Measurements from ENCODE around the gene PABPN1L. TPM values are rescaled to one million over a fixed set of nuclear protein-coding genes. Genes with fewer than 3 reads are reported as not detected.

PABPN1L gene
- total and polyA plus RNA-seq, 2 donors (not counting 3 experiments of a cell fraction or from before 2014, with no cell fraction given) = not detected

GRCh38 chr16:88886845-88887521 is 20.5 kb upstream of the PABPN1L start:
- POLR2A ChIA-PET = no interaction called here
- no peak for TF ChIP-seq POLR2AphosphoS5 (IDR thresholded peaks at IDR 0.05; ENCODE audit: insufficient read depth, low read depth, low read length)
- TF ChIP-seq JUN (IDR thresholded peaks at IDR 0.05; ENCODE audit: borderline replicate concordance, insufficient read depth, insufficient read length, low read depth) = no peak
- TF ChIP-seq MAX (IDR thresholded peaks at IDR 0.05; ENCODE audit: insufficient read depth, insufficient read length) = no peak
- TF ChIP-seq GATA2 (IDR thresholded peaks at IDR 0.05; ENCODE audit: insufficient read depth, insufficient read length, low read depth, low read length) = no peak
- no peak for TF ChIP-seq MYC (IDR thresholded peaks at IDR 0.05; ENCODE audit: low read depth, low read length)
- no peak for TF ChIP-seq POLR2A (IDR thresholded peaks at IDR 0.05; ENCODE audit: low read depth, low read length)
- no peak for TF ChIP-seq CTCF (IDR thresholded peaks at IDR 0.05; ENCODE audit: extremely low read depth in 1 of 2, insufficient read depth in 1 of 2, low read depth in 1 of 2, low read length in 2 of 2)
- TF ChIP-seq FOS (IDR thresholded peaks at IDR 0.05; ENCODE audit: borderline replicate concordance, insufficient read depth, low read length) = no peak
- TF ChIP-seq EZH2 (IDR thresholded peaks at IDR 0.05; ENCODE audit: borderline replicate concordance, low read depth, low read length, severe bottlenecking) = no peak
- no peaks in the 10 kb centered on the region for H3K36me3 ChIP-seq (ENCODE audit: control insufficient read depth in 2 of 2, extremely low read depth in 1 of 2, insufficient read depth in 2 of 2, low read length in 2 of 2)
- no peaks in the 10 kb centered on the region for H3K9me3 ChIP-seq (replicated peaks; ENCODE audit: control insufficient read depth, insufficient read depth, low read length)
- H3K4me2 ChIP-seq (ENCODE audit: insufficient read depth, low read length) = no peak overlapping the region
- no peaks in the 10 kb centered on the region for H3K79me2 ChIP-seq (ENCODE audit: control insufficient read depth, insufficient read depth, low read length)
- CTCF ChIA-PET = interaction anchor here (1.2 kb wide), 1 partner anchor 19 kb away, joined by 3 read pairs; no protein-coding TSS in a partner anchor
- H2AFZ ChIP-seq (ENCODE audit: low read depth, low read length) = no peak overlapping the region
- H3K27me3 ChIP-seq (ENCODE audit: control insufficient read depth in 2 of 2, insufficient read depth in 2 of 2, low read length in 2 of 2) = no peaks in the 10 kb centered on the region
- BruUV-seq (replicated peaks) = no TSS peak
- H3K4me1 ChIP-seq (ENCODE audit: control insufficient read depth, extremely low read depth, insufficient read depth, low read length) = no peaks in the 10 kb centered on the region
- H3K9ac ChIP-seq (replicated peaks; ENCODE audit: extremely low read depth, insufficient read depth, low read length) = no peak overlapping the region
- DNase-seq (ENCODE audit: low read depth, low spot score) (no peak), FAIRE-seq (no peak)
- H3K4me3 ChIP-seq (replicated peaks in 1 of 3; ENCODE audit: insufficient read depth in 1 of 3, low read depth in 1 of 3, low read length in 3 of 3) = no peak overlapping the region
- intact Hi-C loops (cut with micrococcal nuclease) (no loop called here), dilution Hi-C loops (cut with MboI; ENCODE audit: extremely low pct_ligation_motif_present, low sequenced_read_pairs) (no loop called here)
- no peaks in the 10 kb centered on the region for H4K20me1 ChIP-seq (replicated peaks; ENCODE audit: control insufficient read depth, extremely low read depth, insufficient read depth, low read length)
- no peaks in the 10 kb centered on the region for H3K9me1 ChIP-seq (replicated peaks; ENCODE audit: control insufficient read depth, extremely low read depth, insufficient read depth, low read length)
- H3K27ac ChIP-seq (ENCODE audit: insufficient read depth, low read depth, low read length) = no peak overlapping the region

Data from endothelial cell of umbilical vein (primary cell).